Endothelial cell of hepatic sinusoid (primary cell): ENCODE results near the gene TCF19.

Experiments used
- in situ Hi-C: cut with HindIII; loops from 2 replicates; pipeline ENCODE4 v1.10.0; 2017; ENCODE audit warnings: low sequenced_read_pairs

TCF19 gene

DNA sequence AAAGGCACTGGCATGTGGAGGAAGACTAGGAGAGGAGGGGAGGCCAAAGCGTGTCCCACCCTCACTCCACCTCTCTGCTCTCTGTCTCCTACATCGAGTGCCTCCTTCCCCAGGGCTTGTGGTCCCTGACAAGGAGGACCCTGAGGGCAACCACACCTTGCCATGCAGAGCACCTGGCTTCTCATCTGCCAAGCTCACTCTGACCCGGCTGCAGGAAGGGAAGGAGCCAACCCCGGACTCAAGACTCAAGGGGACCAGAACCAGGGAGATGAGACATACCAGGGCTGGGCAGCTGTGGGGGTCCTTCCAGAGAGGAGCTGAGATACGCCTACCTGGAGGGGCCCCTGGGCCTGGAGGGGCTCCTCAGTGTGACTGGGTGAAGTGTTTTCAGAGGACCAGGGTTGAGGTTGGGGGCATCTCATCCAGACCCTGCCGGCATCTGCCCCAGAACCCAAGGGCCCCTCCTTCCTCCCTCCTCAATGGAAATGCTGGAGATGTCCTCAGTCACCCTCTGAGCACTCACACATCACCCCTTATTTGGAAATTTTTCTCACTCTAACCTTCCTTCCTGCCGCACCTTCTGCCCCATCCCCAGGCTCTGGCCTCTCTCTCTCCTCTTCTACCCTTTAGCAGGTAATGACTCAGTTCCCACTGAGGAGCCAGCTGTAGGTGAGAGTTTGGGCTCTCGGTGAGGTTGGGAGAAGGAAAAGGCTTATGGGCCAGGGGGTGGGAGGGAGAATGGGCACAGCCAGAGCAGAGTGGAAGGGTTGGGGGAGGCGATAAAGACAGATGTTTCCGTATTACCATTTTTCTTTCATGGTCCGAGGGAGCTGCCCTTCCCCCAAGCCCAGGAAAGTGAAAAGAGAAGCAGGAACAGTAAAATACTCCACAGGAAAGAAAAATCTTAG is 44.1 kb downstream of the TCF19 start:
- in situ Hi-C loops: no loop called here

DNA sequence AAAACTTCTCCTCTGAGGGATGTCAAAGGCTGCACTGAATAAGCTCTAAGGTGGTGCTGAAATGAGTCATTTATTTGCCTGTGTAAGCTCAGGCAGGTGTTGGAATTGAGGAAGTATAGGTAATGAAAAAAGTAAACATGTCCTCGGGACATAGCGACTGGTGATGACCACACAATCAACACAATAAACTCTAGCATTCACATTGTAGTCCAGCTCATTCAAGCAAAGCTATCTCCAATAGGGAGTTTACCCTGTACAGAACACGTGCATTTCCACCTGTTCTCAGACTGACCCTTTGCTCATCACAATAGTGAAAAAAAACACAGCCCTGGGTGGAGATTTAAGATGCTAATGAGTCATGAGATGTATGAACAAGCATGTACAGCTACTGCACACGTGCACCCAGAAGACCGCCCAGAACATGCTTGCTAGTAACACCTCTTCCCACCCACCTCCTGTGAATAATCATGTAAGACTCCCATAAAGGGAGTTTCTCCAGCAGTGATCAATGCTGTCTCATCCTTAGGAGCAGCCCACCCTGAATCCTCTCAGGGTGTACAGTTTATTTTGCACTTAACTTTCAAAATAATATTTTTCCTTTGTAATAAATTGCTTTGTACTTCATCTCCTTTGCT is 45.1 kb downstream of the TCF19 start:
- in situ Hi-C loops: no loop called here

DNA sequence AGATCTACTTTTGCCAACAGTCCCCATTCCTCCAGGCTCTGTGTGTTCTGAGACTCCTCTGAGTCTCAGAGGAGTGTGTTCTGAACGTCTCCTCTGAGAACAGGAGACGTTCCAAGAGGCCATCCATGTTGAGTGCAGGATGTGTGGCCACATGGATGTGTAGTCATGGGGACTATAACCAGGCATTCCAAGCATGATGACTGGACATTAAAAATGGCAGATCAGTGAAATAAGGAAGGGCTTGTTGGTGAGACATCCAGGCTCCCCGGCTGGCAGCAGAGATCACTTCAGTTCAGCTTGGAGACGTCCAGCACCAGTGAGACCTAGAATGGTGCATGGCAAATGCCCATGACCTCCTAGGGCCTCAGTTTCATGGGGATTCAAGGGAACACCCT is 46.4 kb downstream of the TCF19 start:
- in situ Hi-C loops: no loop called here

DNA sequence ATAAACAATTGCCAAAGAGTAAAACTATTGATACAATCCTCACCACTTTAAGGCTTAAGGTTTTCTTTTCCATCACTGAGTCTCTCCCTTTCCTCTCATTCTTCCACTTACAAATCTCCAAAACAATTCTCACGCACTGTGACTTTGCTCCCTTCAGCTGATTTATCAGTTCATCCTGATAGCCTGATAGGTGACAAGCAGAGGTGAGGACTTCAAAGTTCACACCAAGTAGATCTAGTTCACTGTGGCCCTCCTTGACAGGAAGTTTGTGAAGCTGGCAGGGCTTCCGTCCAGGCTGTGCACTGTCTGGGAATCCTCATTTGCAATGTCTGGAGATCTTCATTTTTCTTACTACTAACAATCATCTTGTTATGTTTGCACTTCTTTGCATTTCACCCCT is 47.2 kb downstream of the TCF19 start:
- in situ Hi-C loops: no loop called here

DNA sequence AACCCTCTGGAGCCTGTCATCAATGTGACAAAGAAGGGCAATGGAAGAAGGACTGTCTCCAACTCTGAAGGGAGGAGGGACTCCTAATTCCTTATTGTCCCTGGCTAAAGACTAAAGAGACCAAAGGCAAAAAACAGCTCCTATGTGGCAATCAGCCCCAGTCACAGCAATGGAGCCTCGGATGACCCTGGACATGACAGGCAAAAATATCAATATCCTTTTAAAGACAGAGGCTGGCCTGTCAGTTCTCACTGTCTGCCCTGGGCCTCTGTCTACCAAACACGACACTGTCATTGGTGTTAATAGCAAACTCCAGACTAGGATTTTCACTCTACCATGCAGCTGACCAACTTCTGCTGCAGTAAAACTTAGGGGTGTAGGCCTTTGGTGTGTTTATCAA is 50.1 kb downstream of the TCF19 start:
- in situ Hi-C loops: no loop called here

DNA sequence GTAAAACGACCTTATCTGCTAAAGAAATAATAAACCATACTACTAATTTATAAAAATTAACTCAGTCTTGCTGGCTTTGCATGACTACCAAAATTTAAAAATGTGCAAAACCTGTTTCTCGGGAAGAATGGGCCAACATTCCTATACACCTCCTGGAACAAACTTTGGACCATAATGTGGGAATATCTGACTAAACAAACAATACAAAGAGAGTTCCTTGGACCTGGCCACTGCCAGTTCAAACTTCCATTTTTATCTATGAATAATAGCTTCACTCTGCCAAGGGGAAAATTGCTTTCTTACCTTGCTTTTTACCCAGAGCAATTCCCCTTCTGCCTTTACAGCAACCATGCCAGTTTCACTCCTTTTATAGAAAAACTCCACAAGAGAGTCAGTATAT is 50.7 kb downstream of the TCF19 start:
- in situ Hi-C loops: no loop called here

DNA sequence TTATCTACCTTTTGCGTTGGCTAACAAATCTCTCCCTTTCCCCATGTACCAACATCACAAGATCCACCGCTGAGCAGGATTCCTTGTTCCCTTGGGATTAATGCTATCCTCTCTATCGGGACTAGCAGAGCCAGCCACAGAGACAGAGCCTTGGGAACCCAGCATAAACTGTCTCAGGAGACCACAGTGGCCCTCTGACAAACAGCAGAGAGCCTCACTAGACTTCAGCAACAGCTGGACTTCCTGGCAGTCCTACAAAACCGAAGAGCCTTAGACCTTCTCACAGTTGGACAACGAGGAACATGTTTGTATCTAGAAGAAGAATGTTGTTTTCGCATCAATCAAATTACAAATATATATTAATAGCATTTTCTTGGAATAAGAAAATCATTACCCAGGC is 51.7 kb downstream of the TCF19 start:
- in situ Hi-C loops: no loop called here

DNA sequence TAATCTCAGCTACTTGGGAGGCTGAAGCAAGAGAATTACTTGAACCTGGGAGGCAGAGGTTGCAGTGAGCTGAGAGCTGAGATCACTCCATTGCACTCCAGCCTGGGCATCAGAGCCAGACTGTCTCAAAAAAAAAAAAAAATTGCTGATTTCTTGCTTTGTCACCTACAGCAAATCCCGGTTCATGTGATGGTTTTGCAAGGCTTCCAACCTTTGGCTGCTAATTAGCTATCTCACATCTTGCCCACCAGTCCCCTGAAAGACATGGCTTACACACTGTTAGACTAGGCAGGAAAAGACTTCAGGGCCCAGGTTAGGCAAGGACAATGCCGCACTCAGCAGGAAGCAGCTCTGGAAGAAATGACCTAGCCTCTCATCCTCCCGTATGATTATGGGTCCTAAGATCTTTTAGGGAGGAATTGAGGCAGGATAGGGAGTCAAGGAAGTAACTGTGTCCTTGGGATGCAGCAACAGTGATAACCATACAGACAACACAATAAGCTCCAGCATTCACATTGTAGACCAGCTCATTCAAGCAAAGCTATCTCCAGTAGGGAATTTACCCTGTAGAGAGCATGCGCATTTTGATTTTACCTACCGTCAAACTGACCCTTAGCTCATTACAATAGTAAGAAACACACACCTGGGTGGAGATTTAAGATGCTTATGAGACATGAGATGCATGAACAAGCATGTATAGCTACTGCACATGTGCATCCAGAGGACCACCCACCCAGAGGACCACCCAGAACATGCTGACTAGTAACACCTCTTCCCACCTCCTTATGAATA is 52.5 kb downstream of the TCF19 start:
- in situ Hi-C loops: no loop called here
